PC-9 (cell line): Measurements from ENCODE around the gene CCDC89. TPM values are rescaled to one million over a fixed set of nuclear protein-coding genes. Genes with fewer than 3 reads are reported as not detected.

Experiments
- BruUV-seq: library from RNA; stranded (reverse); fragments of 400-500 nt; replicated peaks from 2 replicates; lab custom pipeline; 2021; lab: Mats Ljungman, UMichigan
- CTCF ChIA-PET: fragments of 300-600 bp; sonication (Branson Sonifier 250); formaldehyde crosslinking; loops from one replicate; lab custom pipeline; 2022; ENCODE audit warnings: antibody characterized with exemption; lab: Charles Lee
- POLR2A ChIA-PET: fragments of 300-600 bp; sonication (Branson Sonifier 250); formaldehyde crosslinking; loops from one replicate; lab custom pipeline; 2022; ENCODE audit warnings: antibody characterized with exemption; ENCODE audit not compliant: unreplicated experiment; lab: Charles Lee
- DNase-seq, 2 experiments: peaks; one replicate each; pipeline versions ENCODE4 v3.0.0 to v3.0.0-alpha.2; 2015 to 2022; ENCODE audit warnings: mixed read lengths in 1 of 2
- H2AFZ ChIP-seq: fragments of 200-600 bp; sonication (generic); 2 replicates; pipeline ENCODE4 v1.8.1; 2017; ENCODE audit warnings: antibody characterized with exemption
- H3F3A ChIP-seq: fragments of 200-600 bp; sonication (generic); 2 replicates; pipeline ENCODE4 v1.8.1; 2017; ENCODE audit warnings: antibody characterized with exemption, mild to moderate bottlenecking, low read depth; ENCODE audit not compliant: insufficient read depth
- H3K27ac ChIP-seq: fragments of 200-600 bp; sonication (generic); 2 replicates; pipeline ENCODE4 v1.6.1; 2016; ENCODE audit warnings: mixed run types
- H3K27me3 ChIP-seq: fragments of 200-600 bp; sonication (generic); 2 replicates; pipeline ENCODE4 v1.6.1; 2016; ENCODE audit warnings: low read depth, mixed run types; ENCODE audit not compliant: insufficient read depth
- H3K36me3 ChIP-seq: fragments of 200-600 bp; sonication (generic); 2 replicates; pipeline ENCODE4 v1.6.1; 2016; ENCODE audit warnings: low read depth, mixed run types
- H3K4me1 ChIP-seq: fragments of 200-600 bp; sonication (generic); replicated peaks from 2 replicates; pipeline ENCODE4 v1.6.1; 2016; ENCODE audit warnings: mixed run types; ENCODE audit not compliant: insufficient read depth
- H3K4me2 ChIP-seq: fragments of 200-600 bp; sonication (generic); 2 replicates; pipeline ENCODE4 v1.6.1; 2017; ENCODE audit warnings: mixed run types
- H3K4me3 ChIP-seq: fragments of 200-600 bp; sonication (generic); 2 replicates; pipeline ENCODE4 v1.6.1; 2016; ENCODE audit warnings: mixed run types
- H3K79me2 ChIP-seq: fragments of 200-600 bp; sonication (generic); 2 replicates; pipeline ENCODE4 v1.6.1; 2017; ENCODE audit warnings: low read depth, mixed run types
- H3K9me2 ChIP-seq: fragments of 200-600 bp; sonication (generic); 2 replicates; pipeline ENCODE4 v1.8.1; 2017; ENCODE audit warnings: mild to moderate bottlenecking; ENCODE audit not compliant: insufficient read depth
- H3K9me3 ChIP-seq: fragments of 200-600 bp; sonication (generic); 2 replicates; pipeline ENCODE4 v1.8.1; 2016; ENCODE audit warnings: low read depth; ENCODE audit not compliant: insufficient read depth
- H4K20me1 ChIP-seq: fragments of 200-600 bp; sonication (generic); 2 replicates; pipeline ENCODE4 v1.8.1; 2017; ENCODE audit not compliant: insufficient read depth
- CTCF ChIP-seq: fragments of 200-600 bp; sonication (generic); conservative IDR thresholded peaks from 2 replicates; pipeline ENCODE4 v1.6.1; 2017; ENCODE audit warnings: mixed run types, antibody characterized with exemption, mild to moderate bottlenecking, moderate library complexity
- EZH2 ChIP-seq: fragments of 200-600 bp; sonication (generic); IDR thresholded peaks from 2 replicates; pipeline ENCODE4 v1.8.0; 2017; ENCODE audit warnings: antibody characterized with exemption, low read depth
- intact Hi-C: fragments of 100-400 bp; cut with micrococcal nuclease; formaldehyde crosslinking; loops from one replicate; pipeline ENCODE4 v1.10.0; 2022; ENCODE audit not compliant: unreplicated experiment
- total RNA-seq: library from RNA; stranded (reverse); gene quantifications from 2 replicates; pipeline ENCODE4 v1.2.3, GENCODE V29; 2021

The CCDC89 gene
- total RNA-seq, 1 experiment from 2014 or later, result 0.50 TPM

DNA sequence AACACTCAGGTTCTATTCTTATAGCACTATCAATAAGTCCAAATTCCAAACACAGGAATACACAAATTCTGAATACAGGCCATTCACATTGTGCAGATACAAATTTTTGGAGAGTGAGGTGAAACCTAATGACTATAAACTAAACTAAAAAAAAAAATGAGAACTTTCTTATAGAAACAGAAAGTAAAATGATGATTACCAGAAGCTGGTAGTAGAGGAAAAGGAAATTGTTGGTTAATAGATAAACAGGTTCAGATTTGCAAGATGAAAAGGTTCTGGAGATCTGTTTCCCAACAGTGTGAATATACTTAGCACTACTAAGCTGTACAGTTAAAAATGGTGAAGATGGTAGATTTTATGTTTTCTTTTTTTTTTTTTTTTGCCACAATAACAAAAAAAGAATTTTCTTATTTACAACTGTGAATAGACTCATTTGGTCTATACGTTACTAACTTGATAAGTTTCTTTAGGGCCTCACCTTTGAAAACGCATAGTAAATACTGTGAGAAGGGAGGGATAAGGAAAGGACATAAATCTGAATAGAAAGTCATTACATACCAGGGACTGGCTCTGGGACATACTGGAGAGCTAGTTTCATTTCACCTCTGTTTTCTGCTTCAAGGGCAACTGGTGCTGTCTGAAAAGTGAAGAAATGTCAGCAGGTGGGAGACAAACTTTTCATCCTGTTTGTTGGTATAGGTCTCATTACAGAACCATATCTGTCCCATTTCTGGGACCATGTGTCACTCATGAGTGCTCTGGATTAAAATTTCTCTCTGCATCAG is 14.2 kb upstream of the CCDC89 start:
- ChIA-PET POLR2A (no interaction called here), CTCF (no interaction called here)
- Histone ChIP-seq H3K9me3 (no peaks in the 10 kb centered on the region; the same call in 1 of the 2 replicates), H2AFZ (no peak overlapping the region), H3K4me3 (no peak overlapping the region), H3K9me2 (no peaks in the 10 kb centered on the region), H3K27me3 (no peaks in the 10 kb centered on the region), H3F3A (no peaks in the 10 kb centered on the region), H3K36me3 (peaks cover 4% of the 10 kb centered on the region; the same call in 1 of the 2 replicates), H3K79me2 (no peaks in the 10 kb centered on the region), H3K4me1 (peaks cover 1% of the 10 kb centered on the region; the same call in 1 of the 2 replicates), H3K27ac (no peak overlapping the region), H4K20me1 (no peaks in the 10 kb centered on the region), H3K4me2 (no peak overlapping the region)
- no peak for DNase-seq
- BruUV-seq, result no TSS peak
- TF ChIP-seq CTCF (no peak), EZH2 (no peak)
- intact Hi-C loops, result loop anchor here (10.0 kb wide), 2 partner anchors 125 to 245 kb away; no protein-coding TSS in a partner anchor

GRCh38 chr11:85698195-85698594 is 12.2 kb upstream of the CCDC89 start:
- CTCF ChIA-PET, result interaction anchor here (0.6 kb wide), 1 partner anchor 332 kb away, joined by 3 read pairs; no protein-coding TSS in a partner anchor
- no peaks in the 10 kb centered on the region for H3F3A ChIP-seq
- no peak for TF ChIP-seq EZH2
- no TSS peak for BruUV-seq
- no peaks in the 10 kb centered on the region for H4K20me1 ChIP-seq
- DNase-seq, result no peak
- H3K4me1 ChIP-seq, result peaks cover 8% of the 10 kb centered on the region; the same call in 1 of the 2 replicates
- H3K27ac ChIP-seq, result no peak overlapping the region
- no peaks in the 10 kb centered on the region for H3K79me2 ChIP-seq
- no peak overlapping the region for H3K4me2 ChIP-seq
- H3K4me3 ChIP-seq, result no peak overlapping the region
- intact Hi-C loops, result loop anchor here (10.0 kb wide), 2 partner anchors 127 to 247 kb away; no protein-coding TSS in a partner anchor
- no peaks in the 10 kb centered on the region; the same call in 1 of the 2 replicates for H3K9me3 ChIP-seq
- no peak overlapping the region for H2AFZ ChIP-seq
- H3K36me3 ChIP-seq, result peaks cover 7% of the 10 kb centered on the region; the same call in 1 of the 2 replicates
- no peaks in the 10 kb centered on the region for H3K27me3 ChIP-seq
- POLR2A ChIA-PET, result no interaction called here
- no peaks in the 10 kb centered on the region for H3K9me2 ChIP-seq

GRCh38 chr11:85697747-85698146 is 11.8 kb upstream of the CCDC89 start:
- CTCF ChIA-PET, result no interaction called here
- Histone ChIP-seq H3K9me2 (no peaks in the 10 kb centered on the region), H3K27ac (no peak overlapping the region), H3K36me3 (0 out of 2 replicates have a peak, but pooled peaks cover 7% of the 10 kb centered on the region), H3K4me2 (no peak overlapping the region), H3F3A (no peaks in the 10 kb centered on the region), H3K9me3 (no peaks in the 10 kb centered on the region; the same call in 1 of the 2 replicates), H2AFZ (no peak overlapping the region), H3K27me3 (no peaks in the 10 kb centered on the region), H3K4me3 (no peak overlapping the region), H4K20me1 (no peaks in the 10 kb centered on the region), H3K4me1 (peaks cover 8% of the 10 kb centered on the region; the same call in 1 of the 2 replicates), H3K79me2 (no peaks in the 10 kb centered on the region)
- no peak for DNase-seq
- BruUV-seq, result no TSS peak
- POLR2A ChIA-PET, result no interaction called here
- intact Hi-C loops, result loop anchor here (10.0 kb wide), 2 partner anchors 127 to 247 kb away; no protein-coding TSS in a partner anchor
- TF ChIP-seq EZH2, result no peak
- TF ChIP-seq CTCF, result no peak
